Stimulated activated CD4-positive, alpha-beta T cell treated with anti-CD3 and anti-CD28 coated beads, Interleukin-1b, Interleukin-23, amount 100 ng/mL, for 1 hour (primary cell): ENCODE data around the gene UBN1.

Source experiments
- DNase-seq, 2 donors: peaks; one replicate each; pipeline ENCODE4 v3.0.0-alpha.2; 2020; ENCODE audit warnings: low read depth in 2 of 2

The UBN1 gene

GRCh38 chr16:4846901-4847773 lies at the start of gene UBN1, which contains the start of gene GLYR1:
UBN1 (plus strand) TSS chr16:4847481; CDS start chr16:4852918, 5,437 bp downstream.
GLYR1 (minus strand) TSS chr16:4847288; CDS start chr16:4847265, 23 bp downstream.
- DNase-seq, result peak; percentile 98 to 99

GRCh38 chr16:4797805-4798252 lies 49.5 kb upstream of the UBN1 start:
- no peak for DNase-seq

- no peak for DNase-seq
These were observed 48.8 kb upstream of the UBN1 start for GRCh38 chr16:4798456-4798855.

GRCh38 chr16:4799171-4799855 lies 48.0 kb upstream of the UBN1 start:
- DNase-seq, result no peak

- no peak for DNase-seq
These were observed 46.8 kb upstream of the UBN1 start for GRCh38 chr16:4800290-4801041.

- no peak for DNase-seq
These were observed 46.0 kb upstream of the UBN1 start for GRCh38 chr16:4801051-4801961.

GRCh38 chr16:4801962-4802658 lies 45.2 kb upstream of the UBN1 start, which contains the start of gene ROGDI:
ROGDI (minus strand) TSS chr16:4802633; CDS start chr16:4802571, 62 bp downstream.
- DNase-seq, result peak; percentile 44 to 48

GRCh38 chr16:4802659-4803287 lies 44.5 kb upstream of the UBN1 start:
- peak; percentile 55 to 83 for DNase-seq

- no peak for DNase-seq
These were observed 43.9 kb upstream of the UBN1 start for GRCh38 chr16:4803401-4803844.

- no peak for DNase-seq
These were observed 43.2 kb upstream of the UBN1 start for GRCh38 chr16:4803898-4804762.

- DNase-seq, result no peak
These were observed 42.0 kb upstream of the UBN1 start for GRCh38 chr16:4805231-4805630.

GRCh38 chr16:4806280-4806679 lies 41.0 kb upstream of the UBN1 start:
- no peak for DNase-seq

GRCh38 chr16:4811242-4811641 lies 36.0 kb upstream of the UBN1 start:
- no peak for DNase-seq

GRCh38 chr16:4811773-4812172 lies 35.5 kb upstream of the UBN1 start:
- DNase-seq, result no peak

- no peak for DNase-seq
These were observed 33.9 kb upstream of the UBN1 start for GRCh38 chr16:4813251-4814003.

- no peak for DNase-seq
These were observed 33.2 kb upstream of the UBN1 start for GRCh38 chr16:4814046-4814445.

GRCh38 chr16:4814542-4815173 lies 32.6 kb upstream of the UBN1 start:
- no peak for DNase-seq

GRCh38 chr16:4820652-4821051 lies 26.6 kb upstream of the UBN1 start:
- no peak for DNase-seq
